GM21515 (cell line): ENCODE data around the gene GDF10.

Experiments
- ATAC-seq: cut with Tn5 transposase; IDR thresholded peaks from one replicate; pipeline ENCODE4 v1.9.1; 2021; ENCODE audit not compliant: unreplicated experiment

Gene GDF10

GRCh38 chr10:47312663-47312995, 12.6 kb downstream of the GDF10 start:
- no peak for ATAC-seq

GRCh38 chr10:47314416-47314970, 14.5 kb downstream of the GDF10 start:
- no peak for ATAC-seq

- ATAC-seq, result no peak
Observed at GRCh38 chr10:47315421-47315820, 15.4 kb downstream of the GDF10 start.

GRCh38 chr10:47316131-47316530, 16.1 kb downstream of the GDF10 start:
- no peak for ATAC-seq

- no peak for ATAC-seq
Observed at GRCh38 chr10:47317251-47317650, 17.3 kb downstream of the GDF10 start.

- ATAC-seq, result no peak
Observed at GRCh38 chr10:47318706-47319105, 18.7 kb downstream of the GDF10 start.

- ATAC-seq, result no peak
Observed at GRCh38 chr10:47319784-47320183, 19.8 kb downstream of the GDF10 start.

GRCh38 chr10:47320812-47321211, 20.8 kb downstream of the GDF10 start:
- ATAC-seq, result no peak

- ATAC-seq, result no peak
Observed at GRCh38 chr10:47321521-47322195, 21.7 kb downstream of the GDF10 start.

- ATAC-seq, result no peak
Observed at GRCh38 chr10:47322300-47323061, 22.5 kb downstream of the GDF10 start, which contains the start of gene GDF2. Gene GDF2, plus strand, starts transcription at chr10:47322454. Its CDS starts 215 bp downstream, at chr10:47322669.

- ATAC-seq, result no peak
Observed at GRCh38 chr10:47323087-47323486, 23.1 kb downstream of the GDF10 start.

- ATAC-seq, result no peak
Observed at GRCh38 chr10:47323636-47324296, 23.8 kb downstream of the GDF10 start.

GRCh38 chr10:47325303-47326291, 25.6 kb downstream of the GDF10 start:
- ATAC-seq, result no peak

- no peak for ATAC-seq
Observed at GRCh38 chr10:47326306-47326926, 26.4 kb downstream of the GDF10 start.

- no peak for ATAC-seq
Observed at GRCh38 chr10:47326927-47327330, 26.9 kb downstream of the GDF10 start.

- no peak for ATAC-seq
Observed at GRCh38 chr10:47329855-47330254, 29.9 kb downstream of the GDF10 start.

- no peak for ATAC-seq
Observed at GRCh38 chr10:47330366-47330765, 30.4 kb downstream of the GDF10 start.

- ATAC-seq, result no peak
Observed at GRCh38 chr10:47330804-47331203, 30.8 kb downstream of the GDF10 start.

GRCh38 chr10:47331491-47331890, 31.5 kb downstream of the GDF10 start:
- ATAC-seq, result no peak

- ATAC-seq, result no peak
Observed at GRCh38 chr10:47331954-47332353, 32.0 kb downstream of the GDF10 start.
